Right hindlimb (tissue), 1 donor: ENCODE measurements around the gene NTM.

Experiments
- DNase-seq: peaks from one replicate; pipeline ENCODE4 v3.0.0-alpha.2; 2018

Gene NTM

DNA sequence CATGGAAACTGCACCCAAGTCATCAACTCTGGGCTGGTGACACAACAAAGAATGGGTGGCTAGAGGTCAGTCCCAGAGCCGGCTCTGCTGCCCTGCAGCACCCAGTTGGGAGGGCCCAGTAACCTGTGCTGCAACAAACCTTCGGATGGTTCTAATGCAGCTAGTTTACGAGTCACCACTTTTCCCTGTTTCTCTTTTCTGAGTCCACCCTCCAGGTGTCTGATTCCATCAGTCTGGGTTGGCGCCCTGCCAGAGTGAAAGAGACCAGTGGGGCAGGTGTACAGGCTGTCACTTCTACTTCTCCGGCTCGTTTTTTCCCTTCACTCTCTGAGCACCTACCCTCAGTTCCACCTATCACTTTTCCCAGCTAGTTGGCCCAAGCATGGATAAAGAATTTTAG is 572.9 kb downstream of the NTM start:
- no peak for DNase-seq

DNA sequence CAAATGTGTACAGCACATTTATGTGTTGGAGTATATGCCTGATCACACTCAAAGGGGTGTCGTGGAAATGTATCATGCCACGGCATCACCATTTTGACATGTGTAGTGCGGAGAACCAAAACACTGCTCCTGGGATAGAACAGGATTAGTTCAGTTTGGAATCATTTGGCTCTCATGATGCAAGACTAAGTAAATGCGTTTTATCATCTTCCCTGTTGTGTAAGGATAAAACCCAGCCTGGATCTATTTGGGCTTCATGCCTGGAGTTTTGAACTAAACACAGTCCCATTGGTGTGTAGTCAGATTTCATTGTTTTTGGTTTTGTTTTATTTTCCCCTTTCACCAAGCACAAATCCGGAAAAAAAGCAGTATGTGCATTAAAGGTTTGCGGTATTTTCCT is 574.3 kb downstream of the NTM start:
- DNase-seq, result peak; percentile 55

DNA sequence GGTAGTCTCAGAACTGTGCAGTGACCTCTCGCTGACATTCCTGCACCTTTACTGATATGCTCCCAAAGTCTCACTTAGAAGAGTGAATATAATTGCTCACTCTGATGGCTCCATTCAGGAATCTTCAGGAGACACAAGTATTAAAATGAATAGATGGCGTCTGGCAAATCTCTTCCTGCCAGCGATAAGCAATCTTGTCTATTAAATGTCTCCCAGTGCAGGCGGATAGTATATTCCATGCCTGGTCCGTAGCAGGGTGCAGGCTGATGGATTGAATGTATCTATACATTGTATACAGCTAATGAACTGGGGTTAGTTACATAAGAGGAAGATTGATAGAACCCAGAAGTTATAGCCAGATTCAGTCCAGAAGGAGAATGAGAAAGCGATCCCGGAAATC is 575.3 kb downstream of the NTM start:
- no peak for DNase-seq

- no peak for DNase-seq
Observed at GRCh38 chr11:131947511-131947910, 577.1 kb downstream of the NTM start.

GRCh38 chr11:131951121-131951520 is 580.7 kb downstream of the NTM start:
- DNase-seq, result no peak

GRCh38 chr11:131954146-131954545 is 583.7 kb downstream of the NTM start:
- DNase-seq, result no peak

- DNase-seq, result no peak
Observed at GRCh38 chr11:131955904-131956303, 585.5 kb downstream of the NTM start.

DNA sequence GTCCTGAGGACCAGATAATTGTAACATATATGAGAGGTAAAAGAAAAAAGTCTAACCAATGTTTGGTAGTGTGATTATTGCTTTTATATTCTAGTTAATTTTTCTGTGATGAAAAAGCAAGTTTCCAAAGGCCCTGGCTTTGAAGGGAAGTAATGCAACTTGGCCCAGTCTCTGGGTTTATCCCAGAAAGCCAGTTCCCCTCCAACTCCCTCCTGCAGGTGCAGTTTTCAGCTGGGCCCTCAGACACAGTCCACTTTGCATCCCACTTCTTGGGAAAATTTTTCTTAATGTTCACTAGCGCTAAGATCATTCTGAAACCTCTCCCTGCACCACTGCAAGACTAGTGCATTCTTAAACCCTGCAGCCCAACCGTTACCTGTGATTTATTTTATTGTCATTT is 586.8 kb downstream of the NTM start:
- peak; percentile 53 for DNase-seq

GRCh38 chr11:131957875-131958274 is 587.5 kb downstream of the NTM start:
- DNase-seq, result no peak

DNA sequence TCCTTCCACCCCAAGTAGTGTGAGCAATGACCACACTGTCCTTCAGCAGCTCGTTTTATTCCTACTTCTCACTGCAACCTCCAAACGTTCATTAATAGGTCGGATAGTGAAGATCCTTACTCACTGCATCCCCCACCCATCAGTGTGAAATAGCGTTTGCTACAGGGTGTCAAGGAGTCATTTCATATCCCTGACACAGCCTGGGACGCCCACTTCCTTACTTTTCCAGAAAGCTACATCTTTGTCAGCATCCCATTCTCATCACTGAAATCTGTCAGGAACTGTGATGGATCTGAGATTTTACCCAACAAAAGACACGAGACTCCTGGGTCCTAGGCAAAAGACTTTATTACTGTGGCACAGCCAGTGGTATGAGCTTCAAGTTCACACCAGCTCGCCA is 592.4 kb downstream of the NTM start:
- no peak for DNase-seq

DNA sequence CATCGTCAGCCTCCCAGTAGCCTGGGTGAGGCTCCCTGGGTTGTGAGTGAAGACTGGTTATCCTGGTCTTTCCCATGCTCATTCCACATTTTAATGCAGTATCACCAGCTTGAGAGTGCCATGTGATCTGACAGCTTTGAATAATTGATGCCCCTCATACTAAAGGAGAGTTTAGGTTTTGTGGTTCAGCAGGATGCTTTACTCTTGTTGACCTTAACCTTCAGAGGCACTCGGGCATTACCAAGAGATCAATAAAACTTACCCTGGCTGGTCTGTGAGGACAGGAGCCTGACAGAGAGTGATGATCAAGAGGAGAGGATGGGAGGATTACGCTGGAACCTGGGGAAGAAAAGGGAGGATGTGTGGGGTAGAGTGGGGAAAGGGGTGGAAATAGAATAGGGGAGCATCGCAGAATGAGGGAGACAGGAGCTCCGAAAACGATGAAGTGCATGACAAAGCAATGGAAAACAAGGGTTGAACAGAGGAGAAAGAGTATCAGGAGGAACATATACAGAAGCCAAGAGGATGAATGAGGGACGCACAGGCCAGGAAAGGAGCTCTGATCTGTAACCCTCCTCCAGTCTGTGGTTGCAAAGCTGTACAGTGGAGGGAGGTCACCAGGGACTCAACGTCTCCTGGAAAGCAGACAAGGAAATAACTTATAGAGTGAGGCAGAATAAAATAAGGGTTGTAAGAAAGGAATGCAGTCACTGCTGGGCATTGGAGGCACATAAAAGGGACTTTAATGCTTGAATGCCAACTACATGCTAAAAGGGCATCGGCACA is 594.5 kb downstream of the NTM start:
- DNase-seq, result no peak

DNA sequence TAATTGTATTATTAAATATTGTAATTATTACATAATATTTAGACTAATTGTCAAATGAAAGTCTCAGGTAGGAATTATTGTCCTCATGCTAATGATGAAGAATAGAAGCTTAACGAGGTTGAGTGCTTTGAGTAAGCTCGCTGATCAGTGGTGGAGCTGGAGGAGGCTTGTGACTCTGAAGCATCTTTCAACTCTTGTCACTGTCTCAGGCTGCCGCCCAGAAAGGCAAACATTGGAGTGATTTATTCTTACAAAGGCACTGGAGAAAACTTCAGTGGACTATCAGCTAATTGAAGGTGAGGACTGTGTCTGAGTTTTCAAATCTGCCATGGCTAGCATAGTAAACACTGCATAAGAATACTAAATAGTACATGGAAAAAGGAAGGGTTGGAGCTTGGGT is 595.1 kb downstream of the NTM start:
- no peak for DNase-seq

DNA sequence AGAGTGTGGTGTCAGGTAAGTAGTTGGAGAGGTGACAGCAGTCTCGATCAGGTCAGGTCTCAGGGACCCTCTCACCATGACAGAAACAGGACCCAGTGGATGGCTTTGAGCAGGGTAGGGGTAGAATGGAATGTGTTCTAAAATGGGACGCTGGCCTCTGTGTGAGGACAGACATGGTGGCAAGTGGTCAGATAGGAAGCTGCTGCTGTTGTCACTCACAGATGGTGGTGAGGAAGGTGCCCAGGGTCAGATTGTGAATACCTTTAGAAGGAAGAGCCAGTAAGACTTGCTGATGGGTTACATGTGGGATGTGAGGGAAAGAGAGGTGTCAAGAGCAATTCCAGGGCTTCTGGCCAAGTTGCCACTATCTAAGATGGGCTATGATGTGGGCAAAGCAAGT is 596.3 kb downstream of the NTM start:
- no peak for DNase-seq

- no peak for DNase-seq
Observed at GRCh38 chr11:131969261-131969660, 598.8 kb downstream of the NTM start.

- DNase-seq, result no peak
Observed at GRCh38 chr11:131973061-131973460, 602.6 kb downstream of the NTM start.

GRCh38 chr11:131975619-131976018 is 605.2 kb downstream of the NTM start:
- DNase-seq, result no peak

DNA sequence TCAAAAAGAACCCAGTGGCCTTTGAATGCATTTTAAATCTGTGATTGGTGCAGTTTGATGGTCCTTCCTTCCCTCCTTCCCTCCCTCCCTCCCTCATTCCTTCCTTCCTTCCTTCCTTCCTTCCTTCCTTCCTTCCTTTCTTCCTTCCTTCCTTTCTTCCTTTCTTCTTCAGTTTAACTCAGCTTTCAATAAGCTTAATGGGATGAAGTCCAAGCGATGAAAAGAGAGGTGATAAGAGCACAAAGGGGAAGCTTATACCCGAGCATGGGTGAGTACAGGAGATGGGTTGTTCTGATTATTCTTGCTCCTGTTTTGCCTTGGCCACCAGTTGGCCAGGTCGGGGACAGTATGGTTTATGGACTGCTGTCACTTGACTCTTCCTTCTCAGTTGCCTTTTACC is 605.6 kb downstream of the NTM start:
- no peak for DNase-seq

DNA sequence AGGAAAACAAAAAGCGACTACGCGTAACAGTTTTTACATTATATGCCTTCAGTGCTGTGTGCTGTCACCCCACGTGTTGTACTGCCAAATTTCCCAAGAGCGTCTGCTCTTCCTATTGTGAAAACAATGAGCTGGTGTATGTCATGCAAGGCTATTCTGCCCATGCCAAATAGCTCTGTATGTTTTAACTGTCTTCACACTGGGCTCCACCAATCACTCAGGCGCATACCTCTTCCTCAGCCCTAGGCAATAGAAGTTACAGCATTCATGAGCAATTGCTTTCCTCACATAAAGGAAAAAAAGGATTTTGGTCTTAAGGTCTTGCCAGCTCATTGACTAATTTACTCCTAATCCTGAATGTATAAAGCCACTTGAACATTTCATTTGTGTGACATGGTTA is 606.8 kb downstream of the NTM start:
- DNase-seq, result no peak

DNA sequence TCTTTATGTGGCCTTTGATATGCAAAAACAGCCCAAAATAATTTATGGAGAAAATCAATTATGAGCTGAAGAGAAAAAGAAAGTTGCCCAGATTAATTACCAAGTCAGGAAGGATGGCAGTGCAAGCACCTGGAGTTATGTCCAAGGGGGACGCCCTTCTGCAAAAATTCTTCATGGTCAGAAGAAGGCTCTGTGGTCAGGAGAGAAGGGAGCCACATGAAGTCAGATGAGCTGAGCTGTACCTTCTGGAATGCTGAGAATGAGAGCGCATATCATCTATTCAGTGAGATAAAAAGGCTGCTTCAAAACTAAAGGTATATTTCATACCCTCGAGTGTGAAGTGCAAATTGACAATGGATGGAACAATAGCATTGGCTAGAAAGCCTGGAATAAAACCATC is 607.4 kb downstream of the NTM start:
- DNase-seq, result no peak

GRCh38 chr11:131978351-131978750 is 607.9 kb downstream of the NTM start:
- no peak for DNase-seq

DNA sequence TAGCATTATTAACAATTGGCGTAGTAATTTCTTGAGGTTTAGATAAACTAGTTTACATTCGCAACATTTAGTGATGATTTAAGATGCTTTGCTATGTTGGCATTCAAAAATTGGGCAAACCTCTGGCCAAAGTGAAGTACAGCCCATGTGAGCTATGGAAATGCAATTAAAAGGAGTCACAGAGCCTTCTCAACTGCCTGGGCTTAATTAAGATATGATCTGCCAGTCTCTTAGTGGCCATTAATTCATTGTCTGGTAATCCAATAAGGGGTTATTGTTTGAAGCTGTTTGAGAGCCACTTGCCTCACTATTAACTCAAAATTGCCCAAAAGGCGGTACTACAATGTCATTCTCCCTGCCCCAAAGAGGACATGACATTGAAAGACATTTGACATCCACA is 608.9 kb downstream of the NTM start:
- no peak for DNase-seq

DNA sequence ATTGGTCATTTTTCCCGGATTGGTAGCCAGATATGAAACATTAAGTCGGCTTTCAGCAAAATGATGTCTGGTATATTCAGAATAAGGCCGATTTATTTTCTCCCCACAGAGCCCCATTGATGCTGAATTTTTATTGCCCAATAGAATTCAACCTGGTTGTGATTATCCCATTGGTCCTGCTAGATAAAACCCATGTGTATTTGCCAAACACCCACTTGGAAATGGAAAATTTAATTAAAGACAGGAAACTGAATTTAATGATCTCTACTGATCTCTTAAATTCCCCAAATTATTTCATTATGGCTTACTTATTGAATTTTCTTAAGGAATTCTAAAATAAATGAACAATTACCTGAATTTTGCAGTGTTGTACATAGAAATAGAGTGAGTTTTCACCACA is 609.8 kb downstream of the NTM start:
- DNase-seq, result no peak

GRCh38 chr11:131980888-131981668 is 610.7 kb downstream of the NTM start:
- no peak for DNase-seq

- no peak for DNase-seq
Observed at GRCh38 chr11:131982154-131982553, 611.7 kb downstream of the NTM start.
